PC-3 (cell line): ENCODE measurements around the gene ORMDL2. TPM values are rescaled to one million over a fixed set of nuclear protein-coding genes. Genes with fewer than 3 reads are reported as not detected.
A peak's percentile ranks its signal among the peaks of the same experiment; 100 is the strongest.

Experiments
- ATAC-seq: fragments of 200-7000 bp; cut with Tn5 transposase; 2 replicates; pipeline ENCODE4 v1.9.1; 2020; ENCODE audit warnings: mild to moderate bottlenecking, moderate library complexity
- BruUV-seq: library from RNA; stranded (reverse); fragments of 400-500 nt; replicated peaks from 2 replicates; lab custom pipeline; 2021; lab: Mats Ljungman, UMichigan
- CTCF ChIA-PET: fragments of 300-600 bp; sonication (Branson Sonifier 250); formaldehyde crosslinking; loops from one replicate; lab custom pipeline; 2022; ENCODE audit warnings: antibody characterized with exemption; lab: Charles Lee
- POLR2A ChIA-PET: fragments of 300-600 bp; sonication (Branson Sonifier 250); formaldehyde crosslinking; loops from one replicate; lab custom pipeline; 2022; ENCODE audit warnings: antibody characterized with exemption; ENCODE audit not compliant: unreplicated experiment; lab: Charles Lee
- DNase-seq: peaks from one replicate; pipeline ENCODE4 v3.0.0-alpha.2; 2015
- H2AFZ ChIP-seq: fragments of 300-600 bp; sonication (generic); 2 replicates; pipeline ENCODE4 v1.6.0; 2016; ENCODE audit warnings: antibody characterized with exemption, low read length
- H3F3A ChIP-seq: fragments of 300-600 bp; sonication (generic); one replicate; pipeline ENCODE4 v1.6.0; 2017; ENCODE audit warnings: antibody characterized with exemption, low read length, control low read depth, mild to moderate bottlenecking; ENCODE audit not compliant: unreplicated experiment
- H3K27ac ChIP-seq: fragments of 300-600 bp; sonication (generic); 2 replicates; pipeline ENCODE4 v1.5.1; 2016; ENCODE audit warnings: mild to moderate bottlenecking, low read length
- H3K27me3 ChIP-seq: fragments of 300-600 bp; sonication (generic); 2 replicates; pipeline ENCODE4 v1.6.1; 2016; ENCODE audit warnings: low read length, mixed read lengths
- H3K36me3 ChIP-seq: fragments of 300-600 bp; sonication (generic); 2 replicates; pipeline ENCODE4 v1.6.1; 2016; ENCODE audit warnings: low read depth, mixed run types, low read length, mixed read lengths
- H3K4me1 ChIP-seq: fragments of 300-600 bp; sonication (generic); 2 replicates; pipeline ENCODE4 v1.5.1; 2016; ENCODE audit warnings: low read length; ENCODE audit not compliant: insufficient read depth
- H3K4me2 ChIP-seq: fragments of 300-600 bp; sonication (generic); 2 replicates; pipeline ENCODE4 v1.6.0; 2016; ENCODE audit warnings: low read length
- H3K4me3 ChIP-seq: fragments of 300-600 bp; sonication (generic); 2 replicates; pipeline ENCODE4 v1.5.1; 2016; ENCODE audit warnings: mild to moderate bottlenecking, low read length, mixed read lengths
- H3K79me2 ChIP-seq: fragments of 300-600 bp; sonication (generic); 2 replicates; pipeline ENCODE4 v1.6.1; 2017; ENCODE audit warnings: low read length, mixed read lengths
- H3K9ac ChIP-seq: fragments of 300-600 bp; sonication (generic); 2 replicates; pipeline ENCODE4 v1.6.0; 2016; ENCODE audit warnings: mild to moderate bottlenecking, low read length
- H3K9me2 ChIP-seq: fragments of 300-600 bp; sonication (generic); replicated peaks from 2 replicates; pipeline ENCODE4 v1.6.1; 2016; ENCODE audit warnings: mixed run types, low read length, mixed read lengths
- H3K9me3 ChIP-seq: fragments of 300-600 bp; sonication (generic); 2 replicates; pipeline ENCODE4 v1.6.1; 2016; ENCODE audit warnings: low read length, mixed read lengths
- H4K20me1 ChIP-seq: fragments of 300-600 bp; sonication (generic); 2 replicates; pipeline ENCODE4 v1.6.1; 2016; ENCODE audit warnings: low read length, mixed read lengths
- CTCF ChIP-seq: fragments of 300-600 bp; sonication (generic); conservative IDR thresholded peaks from 2 replicates; pipeline ENCODE4 v1.5.1; 2017; ENCODE audit warnings: antibody characterized with exemption, low read depth, mild to moderate bottlenecking, low read length
- EZH2 ChIP-seq: fragments of 300-600 bp; sonication (generic); IDR thresholded peaks from one replicate; pipeline ENCODE4 v1.6.1; 2017; ENCODE audit warnings: antibody characterized with exemption, mild to moderate bottlenecking, low read length; ENCODE audit not compliant: unreplicated experiment
- EZH2phosphoT487 ChIP-seq: fragments of 300-600 bp; sonication (generic); IDR thresholded peaks from 2 replicates; pipeline ENCODE4 v1.6.1; 2018; ENCODE audit warnings: mild to moderate bottlenecking, antibody characterized with exemption, low read length, borderline replicate concordance
- intact Hi-C: fragments of 100-400 bp; cut with micrococcal nuclease; formaldehyde crosslinking; loops from 2 replicates; pipeline ENCODE4 v1.9.0; 2023
- total RNA-seq: library from RNA; depleted of rRNA; stranded (reverse); fragments of >200 nt; gene quantifications from 2 replicates; pipeline ENCODE4 v1.2.3, GENCODE V29; 2014

ORMDL2 gene
- total RNA-seq, 1 experiment from 2014 or later = 19.2 TPM

- H4K20me1 ChIP-seq = peaks cover 8% of the 10 kb centered on the region; the same call in 1 of the 2 replicates
- ChIA-PET POLR2A (no interaction called here), CTCF (no interaction called here)
- H3F3A ChIP-seq = no peaks in the 10 kb centered on the region
- no peak overlapping the region for H3K9ac ChIP-seq
- intact Hi-C loops = no loop called here
- no peak overlapping the region for H3K4me2 ChIP-seq
- no peak overlapping the region for H3K4me3 ChIP-seq
- H3K9me3 ChIP-seq = no peaks in the 10 kb centered on the region
- ATAC-seq (no peak), DNase-seq (peak; percentile 31)
- H3K79me2 ChIP-seq = peaks cover 53% of the 10 kb centered on the region
- no peak overlapping the region for H2AFZ ChIP-seq
- BruUV-seq = no TSS peak
- no peaks in the 10 kb centered on the region for H3K27me3 ChIP-seq
- H3K36me3 ChIP-seq = peaks cover 38% of the 10 kb centered on the region
- TF ChIP-seq CTCF = peak; percentile 60; the same call in 1 of the 2 replicates
- TF ChIP-seq EZH2phosphoT487 = no peak
- no peak overlapping the region for H3K27ac ChIP-seq
- H3K9me2 ChIP-seq = no peaks in the 10 kb centered on the region
- peaks cover 15% of the 10 kb centered on the region for H3K4me1 ChIP-seq
Observed at GRCh38 chr12:55820679-55821078, 2.8 kb downstream of the ORMDL2 start.

- no peaks in the 10 kb centered on the region for H4K20me1 ChIP-seq
- H3K79me2 ChIP-seq = peaks cover 53% of the 10 kb centered on the region
- DNase-seq (peak; percentile 21), ATAC-seq (no peak)
- no peak overlapping the region for H3K4me3 ChIP-seq
- no peaks in the 10 kb centered on the region for H3F3A ChIP-seq
- no peaks in the 10 kb centered on the region for H3K9me3 ChIP-seq
- ChIA-PET CTCF (no interaction called here), POLR2A (no interaction called here)
- H3K27me3 ChIP-seq = no peaks in the 10 kb centered on the region
- BruUV-seq = no TSS peak
- peaks cover 15% of the 10 kb centered on the region for H3K4me1 ChIP-seq
- H3K4me2 ChIP-seq = no peak overlapping the region
- TF ChIP-seq EZH2 (no peak), CTCF (peak; percentile 50)
- no peaks in the 10 kb centered on the region for H3K9me2 ChIP-seq
- no peak overlapping the region for H2AFZ ChIP-seq
- intact Hi-C loops = no loop called here
- H3K27ac ChIP-seq = no peak overlapping the region
- H3K9ac ChIP-seq = no peak overlapping the region
- peaks cover 38% of the 10 kb centered on the region for H3K36me3 ChIP-seq
Observed at GRCh38 chr12:55822228-55822627, 4.4 kb downstream of the ORMDL2 start.

GRCh38 chr12:55823419-55823818 is 5.6 kb downstream of the ORMDL2 start:
- H2AFZ ChIP-seq = no peak overlapping the region
- H3K9ac ChIP-seq = no peak overlapping the region
- no peak for DNase-seq
- no peak for ATAC-seq
- no peaks in the 10 kb centered on the region for H3K27me3 ChIP-seq
- ChIA-PET CTCF (interaction anchor here (0.6 to 0.9 kb wide), 2 partner anchors 30 to 85 kb away, joined by 4 to 5 read pairs; no protein-coding TSS in a partner anchor), POLR2A (no interaction called here)
- H3K27ac ChIP-seq = no peak overlapping the region
- intact Hi-C loops = no loop called here
- no TSS peak for BruUV-seq
- H3K4me3 ChIP-seq = no peak overlapping the region
- no peaks in the 10 kb centered on the region for H3K9me2 ChIP-seq
- TF ChIP-seq EZH2 (no peak), CTCF (no peak), EZH2phosphoT487 (no peak)
- peaks cover 27% of the 10 kb centered on the region for H3K4me1 ChIP-seq
- H3F3A ChIP-seq = no peaks in the 10 kb centered on the region
- no peaks in the 10 kb centered on the region for H4K20me1 ChIP-seq
- peaks cover 38% of the 10 kb centered on the region for H3K36me3 ChIP-seq
- H3K4me2 ChIP-seq = no peak overlapping the region
- peaks cover 59% of the 10 kb centered on the region for H3K79me2 ChIP-seq
- H3K9me3 ChIP-seq = no peaks in the 10 kb centered on the region
